CD4-positive, alpha-beta T cell treated with Interleukin-6 at 100 ng/mL for 8 hours (primary cell): ENCODE results near the gene RNASEH2A.

Experiments
- DNase-seq: peaks from one replicate; pipeline ENCODE4 v3.0.0-alpha.2; 2020; ENCODE audit warnings: mixed read lengths, low spot score

Gene RNASEH2A

GRCh38 chr19:12782424-12783290, 23.7 kb upstream of the RNASEH2A start:
- DNase-seq = peak; percentile 93

DNA sequence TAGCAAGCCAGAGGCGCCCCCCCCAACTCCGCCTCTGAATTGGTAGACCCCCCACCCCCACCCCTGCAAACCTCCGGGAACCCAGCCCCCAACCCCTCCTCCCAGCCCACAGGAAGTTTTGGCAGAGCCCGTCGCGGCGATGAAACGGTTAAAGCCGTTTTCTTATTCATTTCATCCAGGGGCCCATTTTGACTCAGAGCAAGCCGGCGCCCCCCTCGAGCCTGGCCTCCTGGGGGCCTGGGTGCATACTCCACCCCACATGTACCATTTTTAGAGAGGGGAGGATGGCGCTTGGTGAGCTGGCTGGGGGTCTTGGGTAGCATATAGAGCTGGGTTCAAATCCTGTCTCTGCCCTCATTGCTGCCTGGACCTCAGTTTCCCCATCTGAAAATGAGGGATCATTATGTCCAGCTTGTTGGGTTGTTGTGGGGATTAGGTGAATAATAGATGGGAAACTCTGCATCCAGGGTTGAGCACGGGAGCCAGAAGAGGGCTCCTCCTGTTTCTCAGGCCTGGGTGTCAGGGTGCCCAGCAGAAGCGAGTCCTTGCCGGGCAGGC, 23.0 kb upstream of the RNASEH2A start:
- no peak for DNase-seq

DNA sequence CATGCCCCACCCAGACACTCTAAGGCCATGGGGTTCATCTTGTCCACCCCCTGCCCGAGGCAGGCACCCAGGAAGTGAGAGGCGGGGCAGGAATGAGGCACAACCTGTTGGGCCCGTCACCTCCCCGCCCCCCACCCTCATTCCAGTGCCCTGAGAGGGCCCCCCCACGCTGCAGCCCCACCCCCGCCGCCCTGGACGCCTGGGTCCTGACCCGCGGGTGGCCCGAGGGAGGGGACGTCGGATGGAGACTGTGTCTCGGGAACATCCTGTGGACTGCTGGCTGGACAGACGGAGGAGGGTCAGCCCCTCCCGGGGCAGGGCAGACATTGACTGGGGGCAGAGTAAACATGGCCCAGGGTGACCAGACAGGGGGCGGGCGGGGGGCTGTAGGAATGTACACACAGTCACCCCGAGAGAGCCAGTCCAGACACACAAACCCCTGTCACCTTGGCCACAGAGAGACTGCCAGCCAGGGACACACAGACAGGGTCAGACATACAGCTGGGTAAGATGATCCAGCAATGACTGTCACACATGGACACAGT, 22.5 kb upstream of the RNASEH2A start:
- no peak for DNase-seq

- DNase-seq = peak; percentile 34
Observed at GRCh38 chr19:12784394-12784870, 22.0 kb upstream of the RNASEH2A start.

GRCh38 chr19:12784871-12785430, 21.4 kb upstream of the RNASEH2A start:
- peak; percentile 37 for DNase-seq

- DNase-seq = no peak
Observed at GRCh38 chr19:12785431-12786031, 20.9 kb upstream of the RNASEH2A start.

DNA sequence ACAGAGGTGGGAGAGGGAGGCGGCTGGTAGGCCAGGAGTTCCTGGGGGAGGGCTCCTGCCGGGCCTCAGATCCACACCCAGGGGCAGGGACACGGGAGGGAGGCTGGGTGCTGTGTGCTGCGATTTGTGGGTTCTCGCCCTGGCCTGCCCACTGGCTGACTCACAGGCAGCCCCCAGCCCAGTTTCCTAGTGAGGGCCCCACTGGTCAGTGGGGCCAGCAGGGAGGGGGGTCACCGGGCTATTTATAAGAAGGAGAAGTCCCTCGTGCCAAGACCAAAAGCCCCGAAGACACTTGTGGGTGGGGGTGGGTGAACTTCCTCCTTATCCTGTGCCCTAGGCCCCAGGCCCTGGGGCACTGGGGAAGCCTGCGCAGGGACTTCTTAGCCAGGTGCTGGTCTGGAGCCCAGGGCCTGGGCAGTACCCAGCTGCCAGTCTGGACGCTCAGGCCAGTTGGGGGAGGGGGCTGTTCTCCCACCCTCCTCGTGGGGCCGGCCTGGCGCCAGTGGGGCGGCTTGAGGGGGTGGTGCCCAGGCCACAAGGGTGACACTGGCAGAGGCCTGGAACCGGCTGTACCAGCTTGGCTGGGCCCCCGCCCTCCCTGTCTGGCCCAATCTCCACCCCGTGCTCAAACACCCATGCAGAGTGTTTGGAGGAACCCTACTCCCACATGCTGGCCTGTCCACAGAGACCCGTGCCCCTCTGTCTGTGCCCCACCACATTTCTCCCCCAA, 20.1 kb upstream of the RNASEH2A start:
- no peak for DNase-seq

DNA sequence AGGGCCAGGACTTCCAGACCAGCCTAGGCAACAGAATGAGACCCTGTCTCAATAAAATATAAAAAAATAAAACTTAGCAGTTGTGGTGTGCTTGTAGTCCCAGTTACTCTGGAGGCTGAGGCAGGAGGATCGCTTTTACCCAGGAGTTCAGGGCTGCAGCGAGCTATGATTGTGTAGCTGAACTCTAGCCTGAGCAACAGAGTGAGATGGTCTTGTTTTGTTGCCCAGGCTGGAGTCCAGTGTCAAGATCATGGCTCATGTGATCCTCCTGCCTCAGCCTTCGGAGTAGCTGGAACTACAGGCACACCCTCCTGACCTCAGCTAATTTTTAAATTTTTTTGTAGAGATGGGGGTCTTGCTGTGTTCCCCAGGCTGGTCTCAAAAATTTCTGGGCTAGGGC, 19.4 kb upstream of the RNASEH2A start:
- no peak for DNase-seq

- no peak for DNase-seq
Observed at GRCh38 chr19:12787458-12787857, 18.9 kb upstream of the RNASEH2A start.

- no peak for DNase-seq
Observed at GRCh38 chr19:12788042-12788681, 18.2 kb upstream of the RNASEH2A start.

DNA sequence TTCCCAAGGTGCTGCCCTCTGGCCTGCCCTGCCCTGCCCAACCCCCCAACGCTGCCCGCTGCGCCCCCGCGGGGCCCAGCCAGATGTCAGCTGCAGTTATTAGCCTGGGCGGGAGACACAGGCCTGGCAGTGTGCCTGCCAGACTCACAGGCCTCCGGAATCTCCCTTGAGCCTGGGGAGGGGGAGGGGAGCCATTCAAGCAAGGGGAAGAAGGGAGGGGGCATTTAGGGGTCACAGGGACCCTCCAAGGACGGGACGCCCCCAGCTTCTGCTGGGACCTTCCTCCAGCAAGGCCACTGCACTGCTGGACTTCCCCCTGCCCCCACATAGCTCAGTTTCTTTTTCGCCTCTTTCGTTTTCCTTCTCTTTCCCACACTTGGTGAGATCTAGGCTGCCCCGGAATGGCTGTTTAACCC, 17.7 kb upstream of the RNASEH2A start:
- DNase-seq = peak; percentile 37

GRCh38 chr19:12789098-12789903, 17.1 kb upstream of the RNASEH2A start:
- no peak for DNase-seq

- DNase-seq = peak; percentile 91
Observed at GRCh38 chr19:12789904-12790619, 16.3 kb upstream of the RNASEH2A start.

DNA sequence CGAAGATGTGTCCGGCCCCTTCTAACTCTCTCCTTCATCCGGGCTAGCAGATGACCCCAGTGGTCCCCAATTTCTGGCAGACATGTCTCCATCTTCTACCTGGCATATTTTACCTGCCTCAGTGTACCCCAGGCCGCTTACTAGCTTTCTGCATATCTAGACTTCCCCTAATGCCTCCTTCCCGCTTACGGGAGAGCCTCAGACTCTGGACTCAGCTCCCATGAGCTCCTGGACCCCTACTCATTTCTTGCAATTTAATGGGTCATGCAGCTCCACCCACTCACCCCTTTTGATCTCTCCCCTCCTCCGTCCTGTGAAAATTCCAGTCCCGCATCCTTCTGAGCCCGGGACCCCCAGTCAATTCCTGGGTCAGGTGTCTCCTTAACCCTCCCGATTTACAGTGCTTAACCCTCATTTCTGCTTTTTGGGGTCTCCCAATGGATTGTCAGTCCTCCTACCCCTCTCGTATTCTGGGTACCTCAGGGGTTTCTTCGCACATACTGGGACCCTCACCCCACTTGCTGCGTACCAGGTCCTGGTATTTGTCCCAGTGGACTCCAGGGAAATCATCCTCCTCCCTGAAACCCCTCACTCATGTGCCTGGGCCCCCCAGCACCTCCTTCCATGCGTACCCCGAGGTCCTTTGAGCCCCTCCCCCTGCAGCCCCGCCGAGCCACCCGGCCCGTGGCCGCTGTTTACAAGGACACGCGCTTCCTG, 15.6 kb upstream of the RNASEH2A start:
- no peak for DNase-seq

- DNase-seq = peak; percentile 98
Observed at GRCh38 chr19:12791345-12792050, 14.9 kb upstream of the RNASEH2A start, which contains the start of gene JUNB. Gene JUNB (plus strand): TSS chr19:12791486. CDS start chr19:12791772, 286 bp downstream.

DNA sequence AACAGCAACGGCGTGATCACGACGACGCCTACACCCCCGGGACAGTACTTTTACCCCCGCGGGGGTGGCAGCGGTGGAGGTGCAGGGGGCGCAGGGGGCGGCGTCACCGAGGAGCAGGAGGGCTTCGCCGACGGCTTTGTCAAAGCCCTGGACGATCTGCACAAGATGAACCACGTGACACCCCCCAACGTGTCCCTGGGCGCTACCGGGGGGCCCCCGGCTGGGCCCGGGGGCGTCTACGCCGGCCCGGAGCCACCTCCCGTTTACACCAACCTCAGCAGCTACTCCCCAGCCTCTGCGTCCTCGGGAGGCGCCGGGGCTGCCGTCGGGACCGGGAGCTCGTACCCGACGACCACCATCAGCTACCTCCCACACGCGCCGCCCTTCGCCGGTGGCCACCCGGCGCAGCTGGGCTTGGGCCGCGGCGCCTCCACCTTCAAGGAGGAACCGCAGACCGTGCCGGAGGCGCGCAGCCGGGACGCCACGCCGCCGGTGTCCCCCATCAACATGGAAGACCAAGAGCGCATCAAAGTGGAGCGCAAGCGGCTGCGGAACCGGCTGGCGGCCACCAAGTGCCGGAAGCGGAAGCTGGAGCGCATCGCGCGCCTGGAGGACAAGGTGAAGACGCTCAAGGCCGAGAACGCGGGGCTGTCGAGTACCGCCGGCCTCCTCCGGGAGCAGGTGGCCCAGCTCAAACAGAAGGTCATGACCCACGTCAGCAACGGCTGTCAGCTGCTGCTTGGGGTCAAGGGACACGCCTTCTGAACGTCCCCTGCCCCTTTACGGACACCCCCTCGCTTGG, 14.1 kb upstream of the RNASEH2A start:
- DNase-seq = peak; percentile 76

DNA sequence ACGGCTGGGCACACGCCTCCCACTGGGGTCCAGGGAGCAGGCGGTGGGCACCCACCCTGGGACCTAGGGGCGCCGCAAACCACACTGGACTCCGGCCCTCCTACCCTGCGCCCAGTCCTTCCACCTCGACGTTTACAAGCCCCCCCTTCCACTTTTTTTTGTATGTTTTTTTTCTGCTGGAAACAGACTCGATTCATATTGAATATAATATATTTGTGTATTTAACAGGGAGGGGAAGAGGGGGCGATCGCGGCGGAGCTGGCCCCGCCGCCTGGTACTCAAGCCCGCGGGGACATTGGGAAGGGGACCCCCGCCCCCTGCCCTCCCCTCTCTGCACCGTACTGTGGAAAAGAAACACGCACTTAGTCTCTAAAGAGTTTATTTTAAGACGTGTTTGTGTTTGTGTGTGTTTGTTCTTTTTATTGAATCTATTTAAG, 13.5 kb upstream of the RNASEH2A start:
- no peak for DNase-seq
